ENCODE results near the gene MED9.

The MED9 gene

DNA sequence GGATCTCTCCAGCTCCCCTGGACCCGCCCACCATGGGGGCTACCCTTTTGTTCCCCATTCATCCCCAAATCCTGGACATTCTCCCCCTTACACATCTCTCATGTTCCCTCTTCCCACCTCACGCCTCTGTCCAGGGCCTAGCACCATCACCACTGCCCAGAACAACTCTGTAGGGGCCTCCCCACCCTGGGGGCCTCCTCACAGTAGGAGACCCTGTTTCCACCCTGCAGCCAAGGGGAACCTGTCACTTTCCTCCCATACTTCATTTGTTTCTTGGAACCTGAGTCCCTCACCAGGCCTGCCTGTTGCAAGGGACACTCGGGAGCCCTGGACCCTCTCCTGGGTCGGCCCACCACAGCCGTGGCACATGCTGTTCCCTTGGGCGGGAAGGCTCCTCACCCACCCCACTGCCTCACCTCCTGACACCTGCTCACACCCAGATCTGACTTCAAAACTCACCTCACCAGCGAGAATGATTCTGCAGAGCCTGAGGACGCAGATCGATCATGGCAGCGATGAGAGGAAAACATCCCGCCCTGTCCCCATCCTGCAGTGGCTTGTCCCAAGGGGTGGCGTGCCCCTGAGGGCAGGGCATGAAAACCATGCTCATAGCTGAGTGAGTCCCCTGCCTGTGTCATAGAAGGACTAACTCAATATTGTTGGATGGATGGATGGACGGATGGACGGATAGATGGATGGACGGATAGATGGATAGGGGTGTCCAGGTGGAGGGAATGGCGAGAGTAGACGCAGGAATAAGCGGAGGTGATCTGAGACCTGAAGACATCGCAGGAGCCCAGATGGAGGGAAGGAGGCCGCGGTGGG lies 26.2 kb downstream of the MED9 start:
- H3K4me3 ChIP-seq (ENCODE audit: low read depth, low read length) = no peak overlapping the region
- H3K4me1 ChIP-seq = no peaks in the 10 kb centered on the region
- no peaks in the 10 kb centered on the region for H3K27me3 ChIP-seq
- no peaks in the 10 kb centered on the region for H3K36me3 ChIP-seq
- no peak for DNase-seq
- no peaks in the 10 kb centered on the region for H3K9me3 ChIP-seq
- TF ChIP-seq, protein P1, sequence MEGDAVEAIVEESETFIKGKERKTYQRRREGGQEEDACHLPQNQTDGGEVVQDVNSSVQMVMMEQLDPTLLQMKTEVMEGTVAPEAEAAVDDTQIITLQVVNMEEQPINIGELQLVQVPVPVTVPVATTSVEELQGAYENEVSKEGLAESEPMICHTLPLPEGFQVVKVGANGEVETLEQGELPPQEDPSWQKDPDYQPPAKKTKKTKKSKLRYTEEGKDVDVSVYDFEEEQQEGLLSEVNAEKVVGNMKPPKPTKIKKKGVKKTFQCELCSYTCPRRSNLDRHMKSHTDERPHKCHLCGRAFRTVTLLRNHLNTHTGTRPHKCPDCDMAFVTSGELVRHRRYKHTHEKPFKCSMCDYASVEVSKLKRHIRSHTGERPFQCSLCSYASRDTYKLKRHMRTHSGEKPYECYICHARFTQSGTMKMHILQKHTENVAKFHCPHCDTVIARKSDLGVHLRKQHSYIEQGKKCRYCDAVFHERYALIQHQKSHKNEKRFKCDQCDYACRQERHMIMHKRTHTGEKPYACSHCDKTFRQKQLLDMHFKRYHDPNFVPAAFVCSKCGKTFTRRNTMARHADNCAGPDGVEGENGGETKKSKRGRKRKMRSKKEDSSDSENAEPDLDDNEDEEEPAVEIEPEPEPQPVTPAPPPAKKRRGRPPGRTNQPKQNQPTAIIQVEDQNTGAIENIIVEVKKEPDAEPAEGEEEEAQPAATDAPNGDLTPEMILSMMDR (IDR thresholded peaks at IDR 0.05; ENCODE audit: low read depth, low read length) = no peak

DNA sequence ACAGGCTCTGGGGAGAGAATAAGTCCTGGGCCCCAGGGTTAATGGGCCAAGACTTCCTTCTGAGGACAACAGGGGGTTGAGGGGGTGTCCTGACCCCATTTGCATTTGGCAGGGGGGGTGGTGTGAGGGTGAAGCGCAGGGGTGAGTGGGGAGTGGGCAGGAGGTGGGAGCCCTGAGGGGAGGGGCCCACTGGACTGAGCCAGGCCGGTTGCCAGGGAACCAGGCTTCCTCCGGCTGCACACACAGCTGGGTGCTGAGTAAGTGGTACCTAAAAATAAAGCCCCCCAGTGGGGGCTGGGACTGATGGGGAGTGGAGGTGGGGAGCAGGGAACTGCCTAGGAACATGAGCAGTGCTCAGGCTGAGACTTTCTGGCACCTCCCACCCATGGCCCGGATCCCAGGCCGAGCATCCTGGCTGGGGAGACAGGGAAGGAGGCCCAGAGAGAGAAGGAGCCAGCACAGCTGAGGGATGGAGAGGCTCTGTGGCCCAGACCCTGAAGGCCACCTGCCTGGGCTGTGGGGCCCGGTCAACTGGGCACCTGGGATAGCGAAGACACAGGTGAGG lies 26.8 kb downstream of the MED9 start:
- DNase-seq = no peak
- TF ChIP-seq, protein P1 (IDR thresholded peaks at IDR 0.05; ENCODE audit: low read depth, low read length) = no peak
- Histone ChIP-seq H3K4me1 (no peaks in the 10 kb centered on the region), H3K27me3 (no peaks in the 10 kb centered on the region), H3K36me3 (no peaks in the 10 kb centered on the region), H3K4me3 (ENCODE audit: low read depth, low read length) (no peak overlapping the region), H3K9me3 (no peaks in the 10 kb centered on the region)

DNA sequence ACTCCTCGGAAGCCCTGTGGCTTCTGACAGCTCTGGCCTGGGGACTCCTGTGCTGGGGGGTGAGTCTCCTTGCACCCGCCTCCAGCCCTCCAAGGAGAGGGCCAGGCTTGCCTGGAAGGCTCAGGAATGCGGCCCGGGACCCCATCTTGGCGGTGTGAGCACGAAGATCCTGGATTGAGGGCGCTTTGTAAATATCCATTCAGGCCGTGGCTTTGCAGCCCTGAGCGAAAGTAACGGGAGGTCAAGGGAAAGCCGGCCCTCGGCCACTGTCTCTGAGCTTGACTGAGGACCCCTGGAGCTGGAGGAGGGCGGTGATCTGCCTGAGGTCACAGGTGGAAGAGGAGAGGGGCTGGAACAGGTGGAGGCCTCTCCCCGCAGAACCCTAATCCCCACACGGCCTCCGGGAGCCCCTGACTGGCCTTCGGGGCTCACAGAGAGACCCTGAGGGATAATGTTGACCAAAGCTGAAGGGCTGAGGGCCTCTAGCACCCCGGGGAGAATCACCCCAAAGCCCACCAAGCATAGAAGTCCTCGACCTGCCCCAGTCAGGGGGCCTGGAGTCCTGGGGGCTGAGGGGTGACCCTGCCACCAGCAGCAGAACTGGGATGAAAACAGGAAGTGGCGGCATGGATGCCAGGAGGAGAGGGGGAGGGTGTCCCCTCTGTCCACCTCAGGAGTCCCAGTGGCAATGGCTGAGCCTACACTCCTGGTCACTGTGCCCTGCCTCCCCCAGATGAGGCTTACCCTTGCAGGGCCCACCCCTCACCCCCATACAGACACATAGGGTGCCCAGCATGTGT lies 27.7 kb downstream of the MED9 start:
- no peak for DNase-seq
- Histone ChIP-seq H3K27me3 (no peaks in the 10 kb centered on the region), H3K4me1 (no peaks in the 10 kb centered on the region), H3K4me3 (ENCODE audit: low read depth, low read length) (no peak overlapping the region), H3K9me3 (no peaks in the 10 kb centered on the region), H3K36me3 (no peaks in the 10 kb centered on the region)
- TF ChIP-seq, protein P1 (IDR thresholded peaks at IDR 0.05; ENCODE audit: low read depth, low read length) = no peak

DNA sequence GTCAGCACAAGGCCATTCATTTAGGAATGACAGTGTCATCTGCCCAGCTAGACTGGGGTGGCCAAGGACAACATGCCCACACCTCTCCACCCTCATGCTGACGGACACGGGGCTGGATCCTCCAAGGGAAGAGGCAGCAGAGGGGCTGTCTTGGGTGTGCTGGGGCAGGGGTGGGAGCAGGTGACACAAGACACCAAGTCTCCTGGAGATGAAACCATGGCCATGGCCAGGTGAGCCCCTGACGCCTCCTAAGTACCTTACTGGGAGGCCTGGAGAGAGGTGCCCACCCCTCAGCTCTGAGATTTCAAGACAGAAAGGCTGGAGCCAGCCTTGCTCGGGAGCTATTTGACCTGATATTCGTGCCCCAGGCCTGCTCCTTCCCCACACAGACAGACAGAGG lies 28.4 kb downstream of the MED9 start:
- Histone ChIP-seq H3K9me3 (no peaks in the 10 kb centered on the region), H3K27me3 (no peaks in the 10 kb centered on the region), H3K4me3 (ENCODE audit: low read depth, low read length) (no peak overlapping the region), H3K4me1 (no peaks in the 10 kb centered on the region), H3K36me3 (no peaks in the 10 kb centered on the region)
- no peak for DNase-seq
- TF ChIP-seq, protein P1 (IDR thresholded peaks at IDR 0.05; ENCODE audit: low read depth, low read length) = no peak

DNA sequence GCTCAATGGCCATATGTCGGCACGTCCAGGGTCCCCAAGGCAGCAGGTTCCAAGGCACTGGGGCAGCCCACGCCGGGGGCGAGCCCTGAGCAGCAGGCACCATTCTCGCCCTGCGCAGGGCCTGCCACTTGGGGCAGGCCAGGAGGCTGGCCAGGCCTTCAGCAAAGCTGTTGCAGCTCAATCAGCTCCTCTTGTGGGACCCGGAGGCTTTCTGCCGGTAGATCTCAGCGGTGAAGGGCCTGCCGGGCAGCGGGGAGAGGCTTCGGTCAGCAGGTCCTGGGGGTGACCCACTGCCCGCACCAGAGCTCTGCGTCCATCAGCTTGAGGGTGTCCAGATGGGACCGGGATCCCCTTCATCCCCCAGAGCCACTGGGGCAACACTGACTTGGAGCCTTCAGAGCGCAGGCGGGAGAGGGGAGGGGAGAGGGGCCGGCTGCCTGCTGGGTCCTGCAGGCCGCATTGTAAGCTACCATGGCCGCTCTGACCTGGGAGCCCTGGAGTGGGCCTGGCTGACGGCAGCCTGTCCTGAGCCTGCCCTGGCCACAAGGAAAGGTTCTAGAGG lies 28.9 kb downstream of the MED9 start:
- no peaks in the 10 kb centered on the region for H3K36me3 ChIP-seq
- no peak for DNase-seq
- TF ChIP-seq, protein P1 (IDR thresholded peaks at IDR 0.05; ENCODE audit: low read depth, low read length) = no peak

More for the DNA sequence above, 28.9 kb downstream of the MED9 start:
- H3K4me1 ChIP-seq = no peaks in the 10 kb centered on the region
- no peaks in the 10 kb centered on the region for H3K27me3 ChIP-seq
- no peak overlapping the region for H3K4me3 ChIP-seq (ENCODE audit: low read depth, low read length)
- no peaks in the 10 kb centered on the region for H3K9me3 ChIP-seq
